Dermis blood vessel endothelial cell (primary cell): ENCODE data around the gene GALNT9. TPM values are rescaled to one million over a fixed set of nuclear protein-coding genes. Genes with fewer than 3 reads are reported as not detected.

Experiments used
- DNase-seq: peaks from one replicate; pipeline ENCODE4 v3.0.0; 2010
- total RNA-seq: library from RNA; depleted of rRNA; stranded (reverse); fragments of >200 nt; gene quantifications from 2 replicates; pipeline ENCODE4 v1.2.3, GENCODE V29; 2014

The GALNT9 gene
- total RNA-seq, 1 donor from 2014 or later: 0.17 TPM

GRCh38 chr12:132325733-132326130 lies 3.7 kb downstream of the GALNT9 start:
- no peak for DNase-seq

- no peak for DNase-seq
These were observed 4.3 kb downstream of the GALNT9 start for GRCh38 chr12:132324841-132325732.

- no peak for DNase-seq
These were observed 5.2 kb downstream of the GALNT9 start for GRCh38 chr12:132324173-132324572.

- peak; percentile 28 for DNase-seq
These were observed 6.0 kb downstream of the GALNT9 start for GRCh38 chr12:132323171-132324010.

GRCh38 chr12:132322206-132323132 lies 6.9 kb downstream of the GALNT9 start:
- peak; percentile 35 for DNase-seq

GRCh38 chr12:132321321-132322118 lies 7.9 kb downstream of the GALNT9 start:
- DNase-seq: no peak

- DNase-seq: no peak
These were observed 8.6 kb downstream of the GALNT9 start for GRCh38 chr12:132320767-132321211.

- DNase-seq: no peak
These were observed 9.3 kb downstream of the GALNT9 start for GRCh38 chr12:132319991-132320570.

- no peak for DNase-seq
These were observed 9.9 kb downstream of the GALNT9 start for GRCh38 chr12:132319359-132319950.

- no peak for DNase-seq
These were observed 10.8 kb downstream of the GALNT9 start for GRCh38 chr12:132318618-132319033.

GRCh38 chr12:132318135-132318534 lies 11.3 kb downstream of the GALNT9 start:
- DNase-seq: no peak

- DNase-seq: no peak
These were observed 12.0 kb downstream of the GALNT9 start for GRCh38 chr12:132317233-132317938.

GRCh38 chr12:132316497-132317232 lies 12.7 kb downstream of the GALNT9 start:
- no peak for DNase-seq

- DNase-seq: no peak
These were observed 13.4 kb downstream of the GALNT9 start for GRCh38 chr12:132315951-132316350.

- no peak for DNase-seq
These were observed 13.9 kb downstream of the GALNT9 start for GRCh38 chr12:132315507-132315906.

GRCh38 chr12:132314516-132315233 lies 14.7 kb downstream of the GALNT9 start:
- no peak for DNase-seq

- no peak for DNase-seq
These were observed 15.4 kb downstream of the GALNT9 start for GRCh38 chr12:132314035-132314434.

GRCh38 chr12:132313182-132313581 lies 16.2 kb downstream of the GALNT9 start:
- DNase-seq: no peak

- DNase-seq: no peak
These were observed 16.9 kb downstream of the GALNT9 start for GRCh38 chr12:132312516-132312915.
